UCSD-AML1 (cell line): ENCODE data around the gene SLC6A12.
A peak's percentile ranks its signal among the peaks of the same experiment; 100 is the strongest.
"Not testable (repeated sequence)": the region's sequence is repeated elsewhere in the genome, so short reads cannot be mapped to it uniquely, and the experiment has no call there.

Experiments used
- DNase-seq: peaks from one replicate; lab custom pipeline; 2025; ENCODE audit not compliant: unreplicated experiment; lab: John Stamatoyannopoulos, UW

The SLC6A12 gene

DNA sequence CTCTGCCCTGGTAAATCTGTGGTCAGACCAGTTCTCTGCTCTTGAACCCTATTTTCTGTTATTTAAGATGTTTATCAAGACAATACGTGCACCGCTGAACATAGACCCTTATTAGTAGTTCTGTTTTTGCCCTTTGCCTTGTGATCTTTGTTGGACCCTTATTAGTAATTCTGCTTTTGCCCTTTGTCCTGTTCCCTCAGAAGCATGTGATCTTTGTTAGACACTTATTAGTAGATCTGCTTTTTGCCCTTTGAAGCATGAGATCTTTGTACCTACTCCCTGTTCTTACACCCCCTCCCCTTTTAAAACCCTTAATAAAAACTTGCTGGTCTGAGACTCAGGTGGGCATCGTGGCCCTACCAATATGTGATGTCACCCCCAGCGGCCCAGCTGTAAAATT is 22.0 kb upstream of the SLC6A12 start:
- not testable (repeated sequence) for DNase-seq

DNA sequence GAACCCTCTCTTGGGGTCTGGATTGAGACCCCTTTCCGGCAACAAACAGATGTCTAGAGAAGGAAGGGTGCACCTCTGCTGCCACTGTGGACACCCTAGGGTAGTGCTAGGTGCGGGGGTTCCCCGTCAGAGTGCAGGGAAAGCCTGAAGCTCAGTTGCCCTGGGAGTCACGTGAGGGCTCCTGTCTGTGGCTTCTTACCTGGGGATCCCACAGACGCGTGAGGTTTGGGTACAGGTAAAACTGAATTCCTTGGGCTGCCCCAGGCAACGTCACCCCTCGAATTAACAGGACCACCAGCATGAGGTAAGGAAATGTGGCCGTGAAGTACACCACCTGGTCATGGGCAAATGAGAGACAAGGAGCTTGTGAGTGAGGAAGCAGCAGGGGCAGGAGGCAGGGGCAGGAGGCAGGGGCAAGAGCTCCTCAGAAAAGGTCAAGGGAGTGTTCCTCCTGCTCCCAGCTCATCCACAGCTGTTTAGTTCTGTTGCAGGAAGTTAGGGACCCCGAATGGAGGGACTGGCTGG is 21.0 kb upstream of the SLC6A12 start:
- DNase-seq, result no peak

- no peak for DNase-seq
Measured at GRCh38 chr12:234019-234418, 20.1 kb upstream of the SLC6A12 start.

- DNase-seq, result no peak
Measured at GRCh38 chr12:233615-233968, 19.6 kb upstream of the SLC6A12 start.

- no peak for DNase-seq
Measured at GRCh38 chr12:232731-233614, 19.0 kb upstream of the SLC6A12 start.

DNA sequence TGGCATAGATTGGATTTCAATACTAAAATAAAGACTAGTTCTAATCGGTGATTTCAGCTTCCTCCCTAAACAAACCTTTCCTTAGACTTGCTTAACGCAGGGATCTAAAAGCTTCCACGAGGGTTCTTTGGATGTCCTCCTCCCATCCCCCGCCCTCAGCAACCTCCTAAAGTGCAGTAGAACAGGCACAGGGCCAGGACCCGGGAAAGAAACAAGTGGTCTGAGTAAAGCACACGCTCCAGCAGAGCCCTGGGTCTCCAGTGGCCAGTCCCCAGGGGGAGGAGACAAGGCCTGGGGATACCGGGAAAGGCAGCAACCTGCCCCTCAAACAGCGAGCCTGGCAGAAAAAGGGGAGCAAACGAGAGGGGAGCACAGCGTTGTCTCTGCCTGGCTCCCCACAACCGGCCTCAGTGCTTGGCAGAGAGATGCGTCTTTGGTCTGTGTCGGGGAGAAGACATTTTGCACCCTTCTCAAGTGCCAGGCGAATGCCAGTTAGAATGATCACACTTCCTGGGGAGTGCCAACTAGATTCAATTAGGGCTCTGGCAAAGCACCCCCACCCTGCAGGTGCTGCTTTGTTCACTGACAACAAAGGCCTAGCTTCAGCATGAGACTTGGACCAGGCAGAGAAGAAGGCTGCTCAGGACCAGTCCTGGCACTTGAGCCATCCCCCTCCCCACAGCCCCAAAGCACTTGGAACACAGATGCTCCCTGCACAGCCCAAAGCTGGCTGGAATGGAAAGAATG is 17.1 kb upstream of the SLC6A12 start:
- DNase-seq, result no peak

- no peak for DNase-seq
Measured at GRCh38 chr12:229441-230191, 15.7 kb upstream of the SLC6A12 start.

DNA sequence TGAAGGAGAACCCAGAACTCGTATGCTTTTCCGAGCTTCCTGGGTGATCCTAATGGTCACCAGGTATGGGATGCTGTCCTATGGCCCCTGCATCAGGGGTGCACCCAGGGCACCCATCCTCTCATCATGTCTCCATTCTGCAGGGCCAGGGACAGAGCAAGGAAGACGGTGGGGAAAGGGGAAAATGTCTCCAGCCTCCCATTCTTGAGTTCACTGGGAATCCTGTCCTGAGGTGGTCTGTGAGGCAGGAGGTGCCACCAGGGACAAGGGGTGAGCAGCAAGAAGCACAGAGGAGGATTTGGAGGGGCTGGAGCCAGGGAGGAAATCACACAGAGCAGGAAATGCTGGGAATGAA is 14.9 kb upstream of the SLC6A12 start:
- no peak for DNase-seq

GRCh38 chr12:227923-228845 is 14.2 kb upstream of the SLC6A12 start:
- DNase-seq, result no peak

- no peak for DNase-seq
Measured at GRCh38 chr12:227286-227915, 13.4 kb upstream of the SLC6A12 start.

DNA sequence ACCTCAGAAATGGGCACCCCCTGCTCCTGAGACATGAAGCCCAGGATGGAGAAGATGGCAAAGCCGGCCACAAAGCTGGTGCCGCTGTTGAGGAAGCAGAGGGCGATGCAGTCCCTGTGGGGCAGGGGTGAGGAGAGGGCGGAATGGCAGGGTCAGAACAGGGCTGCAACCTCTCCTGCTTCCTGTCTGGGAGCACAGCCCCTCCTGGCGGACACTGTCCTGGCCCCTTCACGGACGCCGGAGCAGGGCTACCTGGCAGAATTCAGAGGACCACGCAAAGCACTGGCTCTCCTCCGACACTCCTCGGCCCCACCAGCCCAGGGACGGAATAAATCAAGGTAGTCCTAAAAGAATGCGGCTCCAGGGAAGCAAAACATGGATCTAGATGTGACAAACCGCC is 12.4 kb upstream of the SLC6A12 start:
- DNase-seq, result no peak

GRCh38 chr12:225012-225411 is 11.1 kb upstream of the SLC6A12 start:
- DNase-seq, result no peak

DNA sequence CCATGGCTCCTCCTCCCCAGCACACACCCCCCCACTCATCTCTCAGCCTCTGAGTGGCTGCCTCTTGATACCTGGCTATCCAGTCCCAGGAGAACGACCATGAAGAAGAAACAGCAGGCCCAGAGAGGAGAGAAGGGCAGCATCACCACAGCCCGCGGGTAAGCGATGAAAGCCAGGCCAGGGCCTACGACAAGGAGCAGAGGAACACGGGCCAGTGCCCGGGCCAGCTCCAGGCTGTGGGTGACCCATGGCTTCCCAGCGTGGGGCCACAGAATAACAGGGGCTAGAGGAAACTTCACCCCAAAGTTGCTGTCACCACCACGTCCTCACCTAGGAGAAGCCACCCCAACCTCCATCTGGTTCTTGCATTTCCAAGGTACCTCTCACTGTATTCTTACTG is 10.4 kb upstream of the SLC6A12 start:
- DNase-seq, result no peak

- no peak for DNase-seq
Measured at GRCh38 chr12:223841-224240, 9.9 kb upstream of the SLC6A12 start.

- DNase-seq, result no peak
Measured at GRCh38 chr12:221736-222135, 7.8 kb upstream of the SLC6A12 start.

DNA sequence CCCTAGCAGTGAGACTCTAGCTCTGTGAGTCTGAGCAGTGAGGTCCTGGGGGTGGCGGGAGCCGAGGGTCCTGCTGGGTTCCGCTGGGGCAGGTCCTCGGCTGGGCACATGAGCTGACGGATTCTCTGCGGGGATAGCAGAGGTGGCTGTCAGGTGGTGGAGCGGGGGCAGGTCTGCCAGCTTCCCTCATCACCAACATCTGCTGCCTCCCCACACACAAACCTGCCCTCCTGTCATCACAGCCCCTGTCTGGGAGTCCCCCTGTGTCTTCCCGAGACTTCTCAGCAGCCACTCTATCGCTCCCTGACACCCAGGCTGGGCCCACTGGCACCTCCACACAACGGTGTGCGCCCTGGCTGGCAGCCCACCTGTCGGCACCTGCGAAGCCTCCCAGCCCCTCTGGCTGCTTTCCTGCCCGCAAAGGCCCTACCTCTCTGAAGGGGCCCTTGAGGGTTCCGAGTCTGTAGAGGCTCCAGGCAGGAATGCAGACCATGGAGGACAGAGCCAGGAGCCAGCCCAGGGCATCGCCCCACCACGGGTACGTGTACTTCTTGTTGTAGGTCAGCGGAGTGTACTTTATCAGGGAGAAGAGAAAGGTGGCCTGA is 7.1 kb upstream of the SLC6A12 start:
- DNase-seq, result no peak

DNA sequence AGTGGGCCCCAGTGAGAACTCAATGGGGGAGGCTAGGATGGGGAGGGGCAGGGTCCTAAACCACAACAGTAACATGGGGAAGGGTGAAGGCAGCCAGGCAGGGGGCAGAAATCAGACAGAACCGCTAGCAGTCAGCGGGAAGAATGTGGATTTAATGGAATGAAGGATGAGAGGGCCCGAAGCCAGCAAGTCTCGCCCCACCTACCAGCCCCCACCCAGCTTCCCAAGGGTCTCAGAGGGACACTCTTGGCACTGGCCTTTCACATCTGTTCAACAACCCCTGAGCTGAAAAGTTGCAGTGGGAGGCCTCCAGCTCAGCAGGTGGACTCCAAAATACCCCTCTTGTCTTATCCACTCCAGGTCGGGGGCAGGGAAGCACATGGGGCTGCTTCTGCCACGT is 6.5 kb upstream of the SLC6A12 start:
- no peak for DNase-seq

- DNase-seq, result peak; percentile 92
Measured at GRCh38 chr12:219891-220352, 6.0 kb upstream of the SLC6A12 start.

- DNase-seq, result no peak
Measured at GRCh38 chr12:218728-219590, 5.0 kb upstream of the SLC6A12 start.
